ENCODE data around the gene ZBTB7A.
A peak's percentile ranks its signal among the peaks of the same experiment; 100 is the strongest.

Gene ZBTB7A

GRCh38 chr19:4066682-4067395 lies at the start of gene ZBTB7A:
Gene ZBTB7A (minus strand): TSS chr19:4066899. CDS start chr19:4055232, 11,667 bp downstream.
- peak; percentile 20 to 25 for DNase-seq (ENCODE audit: low read depth in 2 of 2)

GRCh38 chr19:4115818-4116385 lies 49.2 kb upstream of the ZBTB7A start:
- DNase-seq (ENCODE audit: low read depth in 2 of 2): no peak

- DNase-seq (ENCODE audit: low read depth in 2 of 2): no peak
Measured at GRCh38 chr19:4115050-4115817, 48.5 kb upstream of the ZBTB7A start.

- DNase-seq (ENCODE audit: low read depth in 2 of 2): no peak
Measured at GRCh38 chr19:4114181-4114580, 47.5 kb upstream of the ZBTB7A start.

GRCh38 chr19:4113398-4114088 lies 46.8 kb upstream of the ZBTB7A start:
- no peak for DNase-seq (ENCODE audit: low read depth in 2 of 2)

GRCh38 chr19:4112367-4112766 lies 45.7 kb upstream of the ZBTB7A start:
- DNase-seq (ENCODE audit: low read depth in 2 of 2): no peak

- no peak for DNase-seq (ENCODE audit: low read depth in 2 of 2)
Measured at GRCh38 chr19:4109626-4109945, 42.9 kb upstream of the ZBTB7A start.

- no peak for DNase-seq (ENCODE audit: low read depth in 2 of 2)
Measured at GRCh38 chr19:4108767-4109625, 42.3 kb upstream of the ZBTB7A start.

GRCh38 chr19:4103080-4103433 lies 36.4 kb upstream of the ZBTB7A start:
- no peak for DNase-seq (ENCODE audit: low read depth in 2 of 2)

GRCh38 chr19:4102339-4103079 lies 35.8 kb upstream of the ZBTB7A start:
- DNase-seq (ENCODE audit: low read depth in 2 of 2): no peak

GRCh38 chr19:4101496-4101770 lies 34.7 kb upstream of the ZBTB7A start:
- no peak for DNase-seq (ENCODE audit: low read depth in 2 of 2)

- no peak for DNase-seq (ENCODE audit: low read depth in 2 of 2)
Measured at GRCh38 chr19:4100647-4101495, 34.2 kb upstream of the ZBTB7A start.

GRCh38 chr19:4099041-4099764 lies 32.5 kb upstream of the ZBTB7A start:
- no peak for DNase-seq (ENCODE audit: low read depth in 2 of 2)

GRCh38 chr19:4098493-4098892 lies 31.8 kb upstream of the ZBTB7A start:
- no peak for DNase-seq (ENCODE audit: low read depth in 2 of 2)

- no peak for DNase-seq (ENCODE audit: low read depth in 2 of 2)
Measured at GRCh38 chr19:4097501-4097900, 30.8 kb upstream of the ZBTB7A start.

- no peak for DNase-seq (ENCODE audit: low read depth in 2 of 2)
Measured at GRCh38 chr19:4096049-4096892, 29.6 kb upstream of the ZBTB7A start.

GRCh38 chr19:4095488-4095844 lies 28.8 kb upstream of the ZBTB7A start:
- DNase-seq (ENCODE audit: low read depth in 2 of 2): no peak

GRCh38 chr19:4094761-4095487 lies 28.2 kb upstream of the ZBTB7A start:
- DNase-seq (ENCODE audit: low read depth in 2 of 2): no peak
